Muscle of arm (tissue), 12 donors: Measurements from ENCODE around the gene ARRB2. TPM values are rescaled to one million over a fixed set of nuclear protein-coding genes. Genes with fewer than 3 reads are reported as not detected.

Experiments
- DNase-seq: peaks from one replicate; pipeline ENCODE4 v3.0.0-alpha.2; 2013
- polyA plus RNA-seq, 12 donors: library from polyadenylated mRNA; unstranded; fragments of 120-200 nt; gene quantifications; one replicate each; pipeline ENCODE4 v1.2.1, GENCODE V29; 2013; ENCODE audit not compliant: insufficient read length in 12 of 12

The ARRB2 gene
- polyA plus RNA-seq, 12 donors = 14.4 to 42.1 (median 18.9) TPM; not detected in 1

DNA sequence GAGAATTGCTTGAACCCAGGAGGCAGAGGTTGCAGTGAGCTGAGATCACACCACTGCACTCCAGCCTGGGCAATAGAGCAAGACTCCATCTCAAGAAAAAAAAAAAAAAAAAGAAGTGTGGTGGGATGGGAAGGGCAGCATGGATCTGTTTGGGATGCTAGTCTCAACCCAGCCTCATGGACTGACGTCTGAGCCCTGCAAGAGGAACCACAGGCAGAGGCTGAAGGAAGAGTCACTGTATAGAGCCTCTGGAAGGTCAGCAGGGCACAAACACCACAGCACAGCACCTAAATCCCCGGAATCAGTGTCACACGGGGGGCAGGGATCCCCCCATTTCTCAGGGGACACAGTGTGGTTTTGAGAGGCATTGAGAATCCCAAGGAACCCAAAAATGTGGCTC lies 40.2 kb downstream of the ARRB2 start:
- DNase-seq = no peak

DNA sequence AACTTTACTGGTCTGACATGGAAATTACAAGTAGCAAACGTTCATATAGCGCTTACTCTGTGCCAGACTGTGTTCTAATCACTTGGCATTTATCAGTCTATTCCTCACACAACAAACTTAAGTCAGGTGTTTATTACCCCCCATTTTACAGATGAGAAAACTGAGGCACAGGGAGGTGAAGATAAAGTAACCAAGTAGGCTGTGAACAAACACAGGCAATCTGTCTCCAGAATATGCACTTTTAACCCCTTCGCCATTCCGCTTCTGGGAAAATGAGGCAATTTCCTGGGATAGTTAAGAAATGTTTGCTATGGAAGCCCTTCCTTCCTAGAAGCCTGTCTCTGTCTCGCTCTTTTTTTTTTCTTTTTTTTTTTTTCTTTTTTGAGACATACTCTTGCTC lies 41.5 kb downstream of the ARRB2 start:
- DNase-seq = no peak

DNA sequence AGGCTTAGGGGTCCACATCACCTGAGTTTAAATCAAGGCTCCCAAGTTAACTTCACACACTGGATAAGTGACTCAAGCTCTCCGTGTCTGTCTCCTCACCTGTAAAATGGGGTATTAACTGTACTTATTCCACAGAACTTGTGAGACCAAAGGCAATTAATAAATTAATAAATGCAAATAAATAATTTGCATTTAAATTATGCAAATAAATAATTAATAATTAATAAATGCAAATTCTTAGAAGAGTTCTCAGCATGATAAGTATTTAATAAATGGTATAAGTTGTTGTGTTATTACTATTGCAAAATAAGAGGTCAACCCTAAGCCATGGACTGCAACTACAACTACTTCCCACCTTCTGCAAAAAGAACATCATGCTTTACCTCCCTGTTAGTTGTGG lies 43.0 kb downstream of the ARRB2 start:
- DNase-seq = no peak

DNA sequence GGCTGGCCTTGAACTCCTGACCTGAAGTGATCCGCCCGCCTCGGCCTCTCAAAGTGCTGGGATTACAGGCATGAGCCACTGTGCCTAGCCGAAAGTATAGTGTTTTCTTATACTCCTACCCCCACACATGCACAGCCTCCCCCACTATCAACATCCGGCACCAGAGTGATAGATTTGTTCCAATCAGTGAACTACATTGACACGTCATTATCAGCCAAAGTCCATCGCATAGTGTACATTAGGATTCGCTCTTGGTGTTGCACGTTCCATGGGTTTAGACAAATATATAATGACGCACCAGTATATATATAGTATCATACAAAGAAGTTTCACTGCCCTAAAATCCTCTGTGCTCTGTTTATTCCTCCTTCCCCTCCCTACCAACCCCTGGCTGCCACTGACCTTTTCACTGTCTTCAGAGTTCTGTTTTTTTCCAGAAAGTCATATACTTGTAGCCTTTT lies 49.4 kb downstream of the ARRB2 start:
- DNase-seq = no peak

DNA sequence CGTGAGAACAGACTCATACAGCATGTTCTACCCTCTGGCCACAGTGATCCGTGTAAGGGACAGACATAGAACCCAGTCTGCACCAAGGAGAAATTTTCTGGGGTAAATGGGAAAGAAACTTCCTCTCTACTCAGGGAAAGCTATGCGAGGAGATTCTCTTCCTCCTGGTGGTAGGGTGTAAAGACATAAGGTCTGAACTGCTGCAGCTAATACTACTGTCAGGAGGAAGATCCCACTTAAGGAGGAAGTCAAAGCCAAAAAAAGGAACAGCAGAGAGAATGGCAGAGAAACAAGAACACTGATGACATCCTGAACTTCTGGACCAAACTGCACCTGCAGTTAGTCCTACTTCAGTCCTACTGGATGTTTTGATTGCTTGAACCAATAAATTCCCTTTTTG lies 54.2 kb downstream of the ARRB2 start:
- DNase-seq = no peak

DNA sequence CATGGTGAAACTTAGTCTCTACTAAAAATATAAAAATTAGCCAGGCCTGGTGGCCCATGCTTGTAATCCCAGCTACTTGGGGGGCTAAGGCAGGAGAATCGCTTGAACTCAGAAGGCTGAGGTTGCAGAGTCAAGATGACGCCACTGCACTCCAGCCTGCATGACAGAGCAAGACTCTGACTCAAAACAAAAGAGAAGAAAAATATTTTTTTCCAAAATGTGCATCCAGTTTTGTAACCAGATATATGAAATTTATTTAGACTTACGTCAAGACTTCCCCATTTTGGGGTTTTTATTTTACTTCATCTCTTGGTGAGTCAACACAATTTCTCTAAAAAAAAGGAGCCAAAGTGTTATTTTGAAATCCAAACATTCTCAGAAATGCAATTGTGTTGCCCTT lies 55.8 kb downstream of the ARRB2 start:
- no peak for DNase-seq

DNA sequence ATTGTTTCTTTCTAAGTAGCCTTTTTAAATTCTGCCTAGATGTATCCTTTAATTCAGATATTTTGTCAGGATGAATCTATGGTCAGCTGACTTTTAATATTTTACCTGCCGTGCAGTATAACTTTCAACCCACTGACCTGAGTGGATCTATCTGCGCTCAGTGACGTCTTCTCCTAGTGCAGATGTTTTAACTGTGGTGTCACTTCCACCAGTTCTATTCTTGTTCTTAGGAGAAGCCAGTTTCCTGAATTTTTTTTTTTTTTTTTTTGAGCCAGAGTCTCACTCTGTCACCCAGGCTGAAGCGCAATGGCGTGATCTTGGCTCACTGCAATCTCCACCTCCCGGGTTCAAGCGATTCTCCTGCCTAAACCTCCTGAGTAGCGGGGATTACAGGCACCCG lies 56.3 kb downstream of the ARRB2 start:
- no peak for DNase-seq

DNA sequence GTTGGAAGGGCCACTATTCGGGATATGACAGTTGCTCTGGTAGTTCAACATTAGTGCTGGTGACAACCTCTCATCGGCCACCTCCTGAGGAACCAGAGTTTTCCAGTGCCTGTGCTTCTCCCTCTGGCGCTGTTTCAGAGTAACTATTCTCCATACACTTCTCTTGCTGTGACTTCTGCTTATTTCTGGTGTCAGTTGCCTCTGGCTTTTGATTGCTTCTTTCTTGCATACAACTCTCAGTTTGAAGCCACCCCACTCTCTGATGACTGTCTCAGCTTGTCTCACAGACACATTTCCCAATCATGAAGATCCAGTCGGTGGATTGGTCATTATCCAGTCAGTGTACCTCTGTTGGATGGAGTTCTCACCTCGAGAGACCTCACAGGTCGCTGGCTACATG lies 57.9 kb downstream of the ARRB2 start:
- DNase-seq = no peak

DNA sequence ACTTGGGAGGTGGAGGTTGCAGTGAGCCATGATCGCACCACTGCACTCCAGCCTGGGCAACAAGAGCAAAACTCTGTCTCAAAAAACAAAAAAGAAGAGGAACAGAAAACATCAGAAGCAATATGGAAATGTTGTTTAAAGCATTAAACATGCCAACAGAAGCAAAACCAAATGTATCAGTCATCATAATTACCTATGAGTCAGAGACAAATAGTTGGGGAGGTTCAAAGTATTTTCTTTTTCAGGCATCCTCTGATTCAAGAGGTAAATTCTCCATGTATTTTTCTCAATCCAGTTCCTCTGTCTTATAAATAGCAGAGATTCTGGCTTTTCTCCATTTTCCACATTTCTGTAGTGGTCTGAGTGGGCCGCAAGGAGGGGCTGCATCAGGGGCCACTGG lies 59.2 kb downstream of the ARRB2 start:
- DNase-seq = no peak

Other genes with a start within 250 kb of the ARRB2 start
- gene SPNS2, start 211.8 kb upstream of the ARRB2 start, polyA plus RNA-seq = 10 to 100 TPM in 2 of 12 donors, 1 to 10 TPM in 9, not detected in 1; 3.7 to 20.1 (median 6.2) TPM
- 10 to 100 TPM in 11 of 12 donors, not detected in 1; 22.4 to 77.3 (median 29.3) TPM for gene MYBBP1A, start 155.2 kb upstream of the ARRB2 start, polyA plus RNA-seq
- gene GGT6, start 150.1 kb upstream of the ARRB2 start, polyA plus RNA-seq = 1 to 10 TPM in 3 of 12 donors, under 1 TPM in 4, not detected in 5; 0.11 to 6.4 (median 0.34) TPM
- gene SMTNL2, start 126.1 kb upstream of the ARRB2 start, polyA plus RNA-seq = 100 to 1,000 TPM in 5 of 12 donors, 10 to 100 TPM in 6, not detected in 1; 48.5 to 198 (median 98.3) TPM
- gene ALOX15, start 69.0 kb upstream of the ARRB2 start, polyA plus RNA-seq = 1 to 10 TPM in 2 of 12 donors, under 1 TPM in 8, not detected in 2; 0.19 to 2.0 (median 0.41) TPM
- gene PELP1, start 6.5 kb upstream of the ARRB2 start, polyA plus RNA-seq = 10 to 100 TPM in 11 of 12 donors, not detected in 1; 26.2 to 56.6 (median 28.7) TPM
- 10 to 100 TPM in 11 of 12 donors, not detected in 1; 15.7 to 30.1 (median 16.5) TPM for gene MED11, start 20.8 kb downstream of the ARRB2 start, polyA plus RNA-seq
- gene ZMYND15, start 29.2 kb downstream of the ARRB2 start, polyA plus RNA-seq = under 1 TPM in 10 of 12 donors, not detected in 2; 0.08 to 0.68 (median 0.26) TPM
- 10 to 100 TPM in 1 of 12 donors, 1 to 10 TPM in 9, not detected in 2; 3.6 to 10.6 (median 4.4) TPM for gene CXCL16, start 29.3 kb downstream of the ARRB2 start, polyA plus RNA-seq
- under 1 TPM in 1 of 12 donors, not detected in 11; 0.43 TPM for gene TM4SF5, start 61.3 kb downstream of the ARRB2 start, polyA plus RNA-seq
- gene VMO1, start 75.7 kb downstream of the ARRB2 start, polyA plus RNA-seq = 10 to 100 TPM in 1 of 12 donors, 1 to 10 TPM in 8, under 1 TPM in 1, not detected in 2; 0.86 to 10.1 (median 5.1) TPM
- gene GLTPD2, start 78.3 kb downstream of the ARRB2 start, polyA plus RNA-seq = 1 to 10 TPM in 1 of 12 donors, under 1 TPM in 9, not detected in 2; 0.35 to 1.1 (median 0.51) TPM
- gene PSMB6, start 85.5 kb downstream of the ARRB2 start, polyA plus RNA-seq = 100 to 1,000 TPM in 1 of 12 donors, 10 to 100 TPM in 10, not detected in 1; 54.7 to 102 (median 94.2) TPM
- 10 to 100 TPM in 11 of 12 donors, not detected in 1; 19.6 to 47.2 (median 24.1) TPM for gene PLD2, start 96.5 kb downstream of the ARRB2 start, polyA plus RNA-seq
- 10 to 100 TPM in 11 of 12 donors, not detected in 1; 21.5 to 61.5 (median 28.0) TPM for gene MINK1, start 122.7 kb downstream of the ARRB2 start, polyA plus RNA-seq
- gene C17orf107, start 188.9 kb downstream of the ARRB2 start, polyA plus RNA-seq = 1 to 10 TPM in 8 of 12 donors, under 1 TPM in 3, not detected in 1; 0.70 to 9.2 (median 1.2) TPM
- 1 to 10 TPM in 11 of 12 donors, not detected in 1; 1.1 to 5.9 (median 1.6) TPM for gene CHRNE, start 192.5 kb downstream of the ARRB2 start, polyA plus RNA-seq
- 1 to 10 TPM in 6 of 12 donors, under 1 TPM in 4, not detected in 2; 0.61 to 7.5 (median 1.1) TPM for gene GP1BA, start 221.6 kb downstream of the ARRB2 start, polyA plus RNA-seq
- 10 to 100 TPM in 11 of 12 donors, not detected in 1; 36.3 to 58.0 (median 46.4) TPM for gene SLC25A11, start 229.4 kb downstream of the ARRB2 start, polyA plus RNA-seq
- 100 to 1,000 TPM in 1 of 12 donors, 10 to 100 TPM in 10, not detected in 1; 65.5 to 159 (median 73.9) TPM for gene RNF167, start 229.6 kb downstream of the ARRB2 start, polyA plus RNA-seq
- gene PFN1, start 237.9 kb downstream of the ARRB2 start, polyA plus RNA-seq = 100 to 1,000 TPM in 11 of 12 donors, not detected in 1; 260 to 767 (median 354) TPM
- 1,000 to 10,000 TPM in 10 of 12 donors, 100 to 1,000 TPM in 2; 501 to 7,271 (median 1,745) TPM for gene ENO3, start 240.5 kb downstream of the ARRB2 start, polyA plus RNA-seq